ENCODE measurements around the gene DOCK7.

DNA sequence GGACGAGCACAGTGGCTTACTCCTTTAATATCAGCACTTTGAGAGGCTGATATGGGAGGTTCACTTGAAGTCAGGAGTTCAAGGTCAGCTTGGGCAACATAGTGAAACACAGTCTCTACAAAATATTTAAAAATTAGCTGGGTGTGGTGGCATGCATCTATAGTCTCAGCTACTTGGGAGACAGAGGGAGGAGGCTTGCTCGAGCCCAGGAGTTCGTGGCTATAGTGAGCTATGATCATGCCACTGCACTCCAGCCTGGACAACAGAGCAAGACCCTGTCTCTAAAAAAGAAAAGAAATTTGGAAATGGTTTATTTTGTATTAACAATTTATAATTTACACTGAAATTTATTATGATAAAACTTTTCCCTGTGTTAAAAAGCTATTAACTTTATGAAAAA lies 92.5 kb downstream of the DOCK7 start:
- TF ChIP-seq POLR2AphosphoS5 (IDR thresholded peaks at IDR 0.05) (no peak), POLR2A (IDR thresholded peaks at IDR 0.05) (no peak)
- TF ChIP-seq, protein P1, sequence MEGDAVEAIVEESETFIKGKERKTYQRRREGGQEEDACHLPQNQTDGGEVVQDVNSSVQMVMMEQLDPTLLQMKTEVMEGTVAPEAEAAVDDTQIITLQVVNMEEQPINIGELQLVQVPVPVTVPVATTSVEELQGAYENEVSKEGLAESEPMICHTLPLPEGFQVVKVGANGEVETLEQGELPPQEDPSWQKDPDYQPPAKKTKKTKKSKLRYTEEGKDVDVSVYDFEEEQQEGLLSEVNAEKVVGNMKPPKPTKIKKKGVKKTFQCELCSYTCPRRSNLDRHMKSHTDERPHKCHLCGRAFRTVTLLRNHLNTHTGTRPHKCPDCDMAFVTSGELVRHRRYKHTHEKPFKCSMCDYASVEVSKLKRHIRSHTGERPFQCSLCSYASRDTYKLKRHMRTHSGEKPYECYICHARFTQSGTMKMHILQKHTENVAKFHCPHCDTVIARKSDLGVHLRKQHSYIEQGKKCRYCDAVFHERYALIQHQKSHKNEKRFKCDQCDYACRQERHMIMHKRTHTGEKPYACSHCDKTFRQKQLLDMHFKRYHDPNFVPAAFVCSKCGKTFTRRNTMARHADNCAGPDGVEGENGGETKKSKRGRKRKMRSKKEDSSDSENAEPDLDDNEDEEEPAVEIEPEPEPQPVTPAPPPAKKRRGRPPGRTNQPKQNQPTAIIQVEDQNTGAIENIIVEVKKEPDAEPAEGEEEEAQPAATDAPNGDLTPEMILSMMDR (IDR thresholded peaks at IDR 0.05), result no peak

Data from breast epithelium (tissue), 3 donors.